Measurements from ENCODE around the gene SNX10. TPM values are rescaled to one million over a fixed set of nuclear protein-coding genes. Genes with fewer than 3 reads are reported as not detected.

The SNX10 gene
- total and polyA plus RNA-seq, 7 experiments from 2014 or later, result 5.0 to 37.0 (median 7.2) TPM

DNA sequence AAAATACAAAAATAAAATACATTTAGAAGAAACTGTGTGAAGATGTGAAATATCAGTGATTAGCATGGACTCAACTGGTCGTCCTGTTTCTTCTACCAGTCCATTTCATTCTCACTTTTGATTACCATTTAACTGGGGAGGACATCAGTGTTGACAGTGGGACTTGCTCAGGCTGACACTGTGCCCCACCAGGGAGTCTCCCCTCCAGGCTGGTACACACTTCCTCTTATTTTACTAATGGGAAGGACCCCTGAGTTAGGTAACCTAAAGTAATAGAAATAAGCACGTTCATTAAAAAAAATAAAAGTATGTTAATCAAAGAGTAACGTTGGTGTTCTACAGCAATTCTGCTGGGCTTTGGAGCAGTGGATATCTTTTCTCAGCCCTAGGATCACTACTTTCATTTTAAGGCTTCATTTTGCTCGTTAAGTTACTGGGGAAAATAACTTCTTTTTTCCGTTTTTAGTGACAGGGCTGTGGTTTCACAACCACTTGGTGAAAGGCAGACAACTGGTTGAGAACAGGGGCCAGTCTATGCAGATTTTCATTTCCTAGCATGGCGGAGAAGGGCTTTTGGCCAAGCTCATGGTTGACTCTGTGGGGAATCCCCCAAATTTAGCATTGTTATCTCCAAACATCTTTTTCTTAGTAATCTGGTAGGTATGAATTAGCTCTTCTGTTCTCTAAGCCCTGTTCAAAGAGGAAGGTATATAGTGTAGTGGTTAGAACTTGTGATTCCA is 2.1 kb downstream of the SNX10 start:
- H3K4me3 ChIP-seq (ENCODE audit: low read length), result peak overlapping the region; percentile 18
- Mint-ChIP-seq H3K36me3 (peaks cover 0 to 18% (median under 1%) of the 10 kb centered on the region in 5 donors), H3K27me3 (peaks cover 0 to 3% (median 0%) of the 10 kb centered on the region in 5 donors), H3K27ac (peak overlapping the region; percentile 18 to 91 (median 62)), H3K4me1 (peaks cover 22 to 49% (median 35%) of the 10 kb centered on the region in 7 donors), H3K9me3 (no peaks in the 10 kb centered on the region), H3K4me3 (peak overlapping the region; percentile 72 to 93 (median 84))
- peak; percentile 75 for ATAC-seq
- no peaks in the 10 kb centered on the region for H3K9me3 ChIP-seq (ENCODE audit: control insufficient read depth in 2 of 3, low read length in 3 of 3)
- POLR2A ChIA-PET, result interaction anchor here (1.4 to 4.2 kb wide), 2 partner anchors 72 to 93 kb away, joined by 3 to 28 read pairs; partner anchors contain the start of genes CBX3 and HNRNPA2B1
- peak overlapping the region; percentile 50 for H3K27ac ChIP-seq (ENCODE audit: low read depth, low read length)
- no peaks in the 10 kb centered on the region for H3K36me3 ChIP-seq (ENCODE audit: control insufficient read depth in 2 of 3, insufficient read depth in 3 of 3, low read length in 3 of 3)
- CTCF ChIA-PET, result interaction anchor here (1.2 kb wide), 1 partner anchor 203 kb away, joined by 3 read pairs; no protein-coding TSS in a partner anchor
- peaks cover 25 to 30% of the 10 kb centered on the region in 2 donors for H3K4me1 ChIP-seq (ENCODE audit: control insufficient read depth in 2 of 2, insufficient read depth in 2 of 2, low read length in 2 of 2)
- no peaks in the 10 kb centered on the region for H3K27me3 ChIP-seq (ENCODE audit: control insufficient read depth in 2 of 2, insufficient read depth in 2 of 2, low read length in 2 of 2)
- peak in 7 of 9 donors; percentile 14 to 55 (median 38) for DNase-seq
- intact Hi-C loops (cut with micrococcal nuclease), result loop anchor here (1.0 to 5.0 kb wide), 8 partner anchors 12 to 1449 kb away; partner anchors contain the start of genes NFE2L3 (in 2 of the 2) and TAX1BP1 (in 2 of the 2)

DNA sequence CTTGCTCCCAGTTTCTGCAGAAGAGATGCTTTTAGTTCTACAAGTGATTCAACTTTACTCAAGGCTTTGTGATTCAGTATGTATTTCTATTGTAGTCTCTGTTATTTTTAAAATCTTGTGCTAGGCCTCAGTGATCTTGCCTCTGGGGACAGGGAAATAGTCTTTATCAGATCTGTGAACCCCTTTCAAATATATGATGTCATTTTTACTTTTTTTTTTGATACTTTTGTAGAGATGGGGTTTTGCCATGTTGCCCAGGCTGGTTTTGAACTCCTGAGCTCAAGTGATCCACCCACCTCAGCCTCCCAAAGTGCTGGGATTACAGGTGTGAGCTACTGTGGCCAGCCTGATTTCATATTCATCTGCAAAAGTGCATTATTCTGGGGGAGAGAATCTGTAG is 3.4 kb downstream of the SNX10 start:
- H3K4me3 ChIP-seq (ENCODE audit: low read length), result no peak overlapping the region
- H3K9me3 ChIP-seq (ENCODE audit: control insufficient read depth in 2 of 3, low read length in 3 of 3), result no peaks in the 10 kb centered on the region
- H3K4me1 Mint-ChIP-seq, result peaks cover 22 to 51% (median 35%) of the 10 kb centered on the region in 7 donors
- H3K4me1 ChIP-seq (ENCODE audit: control insufficient read depth in 2 of 2, insufficient read depth in 2 of 2, low read length in 2 of 2), result peaks cover 25 to 30% of the 10 kb centered on the region in 2 donors
- H3K36me3 ChIP-seq (ENCODE audit: control insufficient read depth in 2 of 3, insufficient read depth in 3 of 3, low read length in 3 of 3), result no peaks in the 10 kb centered on the region
- DNase-seq (no peak), ATAC-seq (no peak)
- H3K9me3 Mint-ChIP-seq, result no peaks in the 10 kb centered on the region
- no peak overlapping the region for H3K27ac ChIP-seq (ENCODE audit: low read depth, low read length)
- H3K27me3 Mint-ChIP-seq, result no peaks in the 10 kb centered on the region
- CTCF ChIA-PET, result interaction anchor here (1.1 to 1.6 kb wide), 2 partner anchors 10 to 402 kb away, joined by 4 read pairs; no protein-coding TSS in a partner anchor
- POLR2A ChIA-PET, result interaction anchor here (4.2 kb wide), 1 partner anchor 94 kb away, joined by 28 read pairs; the partner anchor contains the start of genes CBX3 and HNRNPA2B1
- H3K4me3 Mint-ChIP-seq, result peak overlapping the region in 3 of 10 donors; percentile 21 to 88 (median 51)
- peak overlapping the region in 4 of 9 donors; percentile 50 to 91 (median 63) for H3K27ac Mint-ChIP-seq
- intact Hi-C loops (cut with micrococcal nuclease), result no loop called here
- H3K36me3 Mint-ChIP-seq, result peaks cover 0 to 21% (median 4%) of the 10 kb centered on the region in 5 donors
- no peaks in the 10 kb centered on the region for H3K27me3 ChIP-seq (ENCODE audit: control insufficient read depth in 2 of 2, insufficient read depth in 2 of 2, low read length in 2 of 2)

DNA sequence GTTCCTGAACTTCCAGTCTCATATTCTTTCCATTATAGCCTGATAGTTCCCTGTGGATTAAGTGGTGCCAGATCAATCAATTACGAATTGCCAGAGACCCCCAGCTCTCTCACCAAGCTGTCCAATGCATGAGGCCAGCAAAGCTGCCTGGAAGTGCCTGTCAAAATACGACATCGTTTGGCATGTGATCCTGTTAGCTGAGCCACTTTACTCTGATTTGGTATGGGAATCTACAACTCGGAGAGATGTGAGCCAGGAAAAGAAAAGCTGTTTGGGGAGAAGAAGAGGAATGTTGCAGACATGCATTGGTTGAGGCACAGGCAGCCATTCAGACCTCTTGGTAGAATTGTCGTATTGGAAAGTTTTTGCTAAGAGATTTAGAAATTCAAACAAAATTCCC is 3.9 kb downstream of the SNX10 start:
- Mint-ChIP-seq H3K4me1 (peaks cover 22 to 50% (median 35%) of the 10 kb centered on the region in 7 donors), H3K4me3 (no peak overlapping the region), H3K36me3 (peaks cover 0 to 21% (median 4%) of the 10 kb centered on the region in 5 donors), H3K27me3 (no peaks in the 10 kb centered on the region), H3K27ac (peak overlapping the region in 1 of 9 donors; percentile 74), H3K9me3 (no peaks in the 10 kb centered on the region)
- intact Hi-C loops (cut with micrococcal nuclease), result no loop called here
- CTCF ChIA-PET, result interaction anchor here (1.1 to 1.6 kb wide), 2 partner anchors 10 to 403 kb away, joined by 4 read pairs; no protein-coding TSS in a partner anchor
- Histone ChIP-seq H3K27ac (ENCODE audit: low read depth, low read length) (no peak overlapping the region), H3K36me3 (ENCODE audit: control insufficient read depth in 2 of 3, insufficient read depth in 3 of 3, low read length in 3 of 3) (no peaks in the 10 kb centered on the region), H3K9me3 (ENCODE audit: control insufficient read depth in 2 of 3, low read length in 3 of 3) (no peaks in the 10 kb centered on the region), H3K4me1 (ENCODE audit: control insufficient read depth in 2 of 2, insufficient read depth in 2 of 2, low read length in 2 of 2) (peaks cover 25 to 30% of the 10 kb centered on the region in 2 donors), H3K27me3 (ENCODE audit: control insufficient read depth in 2 of 2, insufficient read depth in 2 of 2, low read length in 2 of 2) (no peaks in the 10 kb centered on the region), H3K4me3 (ENCODE audit: low read length) (no peak overlapping the region)
- ATAC-seq (no peak), DNase-seq (no peak)
- POLR2A ChIA-PET, result interaction anchor here (4.2 kb wide), 1 partner anchor 94 kb away, joined by 28 read pairs; the partner anchor contains the start of genes CBX3 and HNRNPA2B1

DNA sequence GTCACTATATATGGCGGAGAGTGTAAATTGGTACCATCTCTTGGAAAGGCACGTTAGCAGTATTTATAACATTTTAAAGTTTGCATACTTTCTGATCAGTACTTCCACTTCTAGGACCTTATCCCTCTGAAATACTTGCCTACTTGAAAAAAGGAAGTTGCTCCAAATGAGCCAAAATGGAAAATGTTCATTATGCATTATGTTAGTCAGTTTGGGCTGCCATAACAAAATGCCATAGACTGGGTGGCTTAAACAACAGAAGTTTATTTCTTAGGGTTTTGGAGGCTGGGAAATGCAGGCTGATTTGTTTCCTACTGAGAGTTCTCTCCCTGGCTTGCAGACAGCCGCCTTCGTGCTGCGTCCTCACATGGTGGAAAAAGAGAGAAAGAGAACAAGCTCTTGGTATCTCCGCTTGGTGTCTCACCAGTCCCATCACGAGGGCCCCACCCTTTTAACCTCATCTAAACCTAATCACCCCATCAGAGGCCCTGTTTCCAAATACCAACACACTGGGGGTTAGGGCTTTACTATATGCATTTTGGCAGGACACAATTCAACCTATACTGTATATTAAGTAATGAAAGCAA is 6.9 kb downstream of the SNX10 start:
- no peaks in the 10 kb centered on the region for H3K9me3 Mint-ChIP-seq
- H3K27ac Mint-ChIP-seq, result peak overlapping the region in 1 of 9 donors; percentile 37
- Histone ChIP-seq H3K36me3 (ENCODE audit: control insufficient read depth in 2 of 3, insufficient read depth in 3 of 3, low read length in 3 of 3) (no peaks in the 10 kb centered on the region), H3K27me3 (ENCODE audit: control insufficient read depth in 2 of 2, insufficient read depth in 2 of 2, low read length in 2 of 2) (no peaks in the 10 kb centered on the region), H3K4me3 (ENCODE audit: low read length) (no peak overlapping the region), H3K27ac (ENCODE audit: low read depth, low read length) (no peak overlapping the region), H3K9me3 (ENCODE audit: control insufficient read depth in 2 of 3, low read length in 3 of 3) (no peaks in the 10 kb centered on the region), H3K4me1 (ENCODE audit: control insufficient read depth in 2 of 2, insufficient read depth in 2 of 2, low read length in 2 of 2) (peaks cover 10 to 13% of the 10 kb centered on the region in 2 donors)
- no peak overlapping the region for H3K4me3 Mint-ChIP-seq
- H3K27me3 Mint-ChIP-seq, result no peaks in the 10 kb centered on the region
- ATAC-seq (no peak), DNase-seq (no peak)
- H3K36me3 Mint-ChIP-seq, result peaks cover 0 to 26% (median 14%) of the 10 kb centered on the region in 5 donors
- intact Hi-C loops (cut with micrococcal nuclease), result no loop called here
- POLR2A ChIA-PET, result no interaction called here
- CTCF ChIA-PET, result interaction anchor here (0.7 kb wide), 1 partner anchor 208 kb away, joined by 3 read pairs; no protein-coding TSS in a partner anchor
- H3K4me1 Mint-ChIP-seq, result peaks cover 14 to 37% (median 17%) of the 10 kb centered on the region in 7 donors

DNA sequence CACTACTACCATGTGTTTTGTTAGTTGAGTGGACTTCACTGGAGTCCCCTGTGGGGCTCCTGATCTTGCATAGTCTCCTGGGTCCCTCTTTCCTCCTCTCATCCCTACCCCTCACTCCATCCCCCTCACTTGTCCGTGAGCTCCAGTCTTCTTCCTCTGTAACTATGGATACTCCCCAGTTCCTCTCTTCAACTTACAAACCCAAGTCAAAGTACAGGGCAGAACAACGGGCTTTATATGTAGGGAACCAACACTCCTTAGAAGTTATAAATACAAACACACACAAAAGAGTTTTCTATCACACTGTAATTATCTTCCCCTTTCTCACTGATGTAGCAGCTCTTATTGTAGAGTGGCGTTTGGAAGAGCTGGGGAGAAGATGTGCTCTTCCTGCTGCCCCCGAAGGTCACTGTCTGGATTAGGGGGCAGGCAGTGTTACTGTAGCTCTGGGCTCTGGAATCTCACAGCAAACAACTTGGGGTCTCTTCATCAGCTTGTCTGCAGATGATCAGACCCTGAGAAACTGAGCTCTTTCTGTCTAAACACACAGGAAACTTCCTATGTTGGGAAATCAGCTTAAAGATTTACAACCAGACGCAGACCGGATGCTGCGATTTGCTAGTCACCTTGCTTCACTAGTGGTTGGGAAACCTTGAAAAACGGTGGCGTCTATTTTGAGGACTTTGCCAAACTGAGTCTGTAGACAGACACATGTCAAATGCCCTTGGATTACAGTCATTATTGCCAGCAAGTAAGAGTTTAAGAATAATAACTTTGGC is 13.6 kb downstream of the SNX10 start:
- Histone ChIP-seq H3K27ac (ENCODE audit: low read depth, low read length) (no peak overlapping the region), H3K9me3 (ENCODE audit: control insufficient read depth in 2 of 3, low read length in 3 of 3) (no peaks in the 10 kb centered on the region), H3K4me3 (ENCODE audit: low read length) (no peak overlapping the region), H3K4me1 (ENCODE audit: control insufficient read depth in 2 of 2, insufficient read depth in 2 of 2, low read length in 2 of 2) (peaks cover 0 to 5% of the 10 kb centered on the region in 2 donors), H3K27me3 (ENCODE audit: control insufficient read depth in 2 of 2, insufficient read depth in 2 of 2, low read length in 2 of 2) (no peaks in the 10 kb centered on the region), H3K36me3 (ENCODE audit: control insufficient read depth in 2 of 3, insufficient read depth in 3 of 3, low read length in 3 of 3) (no peaks in the 10 kb centered on the region)
- POLR2A ChIA-PET, result interaction anchor here (1.2 to 1.6 kb wide), 2 partner anchors 104 to 105 kb away, joined by 4 read pairs; partner anchors contain the start of genes CBX3 and HNRNPA2B1
- peak overlapping the region in 8 of 9 donors; percentile 9 to 89 (median 69) for H3K27ac Mint-ChIP-seq
- H3K27me3 Mint-ChIP-seq, result no peaks in the 10 kb centered on the region
- intact Hi-C loops (cut with micrococcal nuclease), result loop anchor here in 1 of 2 donors (1.0 kb wide), 1 partner anchor 11 kb away; no protein-coding TSS in a partner anchor
- no peaks in the 10 kb centered on the region for H3K9me3 Mint-ChIP-seq
- peak overlapping the region in 9 of 10 donors; percentile 26 to 74 (median 58) for H3K4me3 Mint-ChIP-seq
- peak in 6 of 9 donors; percentile 15 to 37 (median 30) for DNase-seq
- CTCF ChIA-PET, result interaction anchor here (0.8 to 1.6 kb wide), 3 partner anchors 10 to 227 kb away, joined by 3 to 5 read pairs (median 4); no protein-coding TSS in a partner anchor
- peak; percentile 72 for ATAC-seq
- peaks cover 0 to 23% (median 19%) of the 10 kb centered on the region in 5 donors for H3K36me3 Mint-ChIP-seq
- peaks cover 13 to 32% (median 26%) of the 10 kb centered on the region in 7 donors for H3K4me1 Mint-ChIP-seq

Measured in naive thymus-derived CD4-positive, alpha-beta T cell (primary cell).